ENCODE results near the gene SLC2A9. TPM values are rescaled to one million over a fixed set of nuclear protein-coding genes. Genes with fewer than 3 reads are reported as not detected.

Gene SLC2A9
- total and polyA plus RNA-seq, 2 of the 4 experiments (the other 2 are of a cell fraction): 0.72 to 2.1 TPM

DNA sequence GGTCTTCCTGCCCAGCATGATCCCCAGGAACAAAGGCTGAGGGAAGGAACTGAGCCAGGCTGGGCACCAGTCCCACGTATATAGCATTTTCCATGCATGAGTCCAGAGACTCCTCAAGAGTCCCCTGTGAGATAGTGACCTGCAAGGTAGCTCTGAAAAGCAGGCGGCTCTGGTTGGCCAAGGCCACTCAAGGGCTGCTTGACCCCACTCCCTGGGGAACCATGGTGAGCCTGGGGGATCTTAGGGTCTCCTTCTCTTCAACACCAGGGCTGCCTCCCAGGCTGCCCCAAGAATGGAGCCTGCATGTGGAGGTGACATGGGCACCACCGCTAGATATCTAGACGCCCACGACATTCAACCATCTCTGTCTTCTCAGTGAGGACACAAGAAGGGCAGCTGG, 79.2 kb downstream of the SLC2A9 start:
- ChIA-PET CTCF (no interaction called here), POLR2A (ENCODE audit: unreplicated experiment) (no interaction called here)
- Histone ChIP-seq H4K5ac (ENCODE audit: low read depth, low read length) (no peak overlapping the region), H2BK20ac (ENCODE audit: low read depth, low read length) (no peak overlapping the region), H3K14ac (replicated peaks; ENCODE audit: low read depth, low read length) (no peak overlapping the region), H2AK9ac (replicated peaks; ENCODE audit: low read depth, low read length, poor library complexity) (no peak overlapping the region), H3K9ac (ENCODE audit: low read depth, low read length) (no peak overlapping the region), H4K91ac (ENCODE audit: insufficient read depth, low read depth, low read length) (no peak overlapping the region), H3K18ac (ENCODE audit: low read depth, low read length) (no peak overlapping the region), H3K23ac (ENCODE audit: low read depth, low read length) (no peak overlapping the region), H3K27ac (ENCODE audit: insufficient read depth, low read length) (no peak overlapping the region), H2BK5ac (ENCODE audit: low read depth, low read length, poor library complexity, severe bottlenecking) (no peak overlapping the region), H3K27me3 (ENCODE audit: control insufficient read depth, insufficient read depth, low read length) (no peaks in the 10 kb centered on the region; the same call in 1 of the 2 replicates), H2AK5ac (ENCODE audit: low read depth, low read length) (no peak overlapping the region), H2BK15ac (ENCODE audit: low read depth, low read length) (no peak overlapping the region), H3K9me1 (ENCODE audit: insufficient read depth, low read length) (no peaks in the 10 kb centered on the region), H3K4me3 (ENCODE audit: insufficient read depth, low read depth, low read length) (no peak overlapping the region), H3K36me3 (ENCODE audit: control insufficient read depth, insufficient read depth, low read length) (no peaks in the 10 kb centered on the region), H4K20me1 (ENCODE audit: insufficient read depth, low read length) (no peaks in the 10 kb centered on the region), H3K4me1 (ENCODE audit: control insufficient read depth, insufficient read depth, low read length) (no peaks in the 10 kb centered on the region), H3K9me3 (ENCODE audit: control insufficient read depth, insufficient read depth, low read length) (no peaks in the 10 kb centered on the region), H3K79me1 (ENCODE audit: low read depth in 1 of 2, low read length in 2 of 2) (no peaks in the 10 kb centered on the region), H3K4ac (ENCODE audit: low read depth, low read length) (no peak overlapping the region), H2AFZ (replicated peaks; ENCODE audit: low read length, poor library complexity) (no peak overlapping the region), H3K56ac (ENCODE audit: extremely low read depth, insufficient read depth, low read length) (no peak overlapping the region), H3K4me2 (ENCODE audit: low read depth, low read length) (no peak overlapping the region), H4K8ac (ENCODE audit: low read depth in 2 of 2, low read length in 2 of 2) (no peak overlapping the region), H2BK120ac (ENCODE audit: low read depth, low read length) (no peak overlapping the region)
- TF ChIP-seq FOS (IDR thresholded peaks at IDR 0.05; ENCODE audit: low read depth, low read length) (no peak), POLR2A (IDR thresholded peaks at IDR 0.05; ENCODE audit: low read depth, low read length) (no peak)
- dilution Hi-C loops (cut with HindIII; ENCODE audit: low sequenced_read_pairs, unreplicated experiment) (no loop called here), in situ Hi-C loops (cut with MboI; ENCODE audit: low sequenced_read_pairs) (no loop called here), intact Hi-C loops (cut with micrococcal nuclease) (no loop called here)
- ATAC-seq (ENCODE audit: low read depth) (no peak), DNase-seq (no peak)
- WGBS, 2 experiments (ENCODE audit: extremely low coverage in 2 of 2, insufficient read length in 1 of 2): no CpG with 5 or more reads among the region's 5 CpGs
- BruUV-seq (replicated peaks): no TSS peak
